ENCODE data around the gene KCND2.
A peak's percentile ranks its signal among the peaks of the same experiment; 100 is the strongest.

Gene KCND2

DNA sequence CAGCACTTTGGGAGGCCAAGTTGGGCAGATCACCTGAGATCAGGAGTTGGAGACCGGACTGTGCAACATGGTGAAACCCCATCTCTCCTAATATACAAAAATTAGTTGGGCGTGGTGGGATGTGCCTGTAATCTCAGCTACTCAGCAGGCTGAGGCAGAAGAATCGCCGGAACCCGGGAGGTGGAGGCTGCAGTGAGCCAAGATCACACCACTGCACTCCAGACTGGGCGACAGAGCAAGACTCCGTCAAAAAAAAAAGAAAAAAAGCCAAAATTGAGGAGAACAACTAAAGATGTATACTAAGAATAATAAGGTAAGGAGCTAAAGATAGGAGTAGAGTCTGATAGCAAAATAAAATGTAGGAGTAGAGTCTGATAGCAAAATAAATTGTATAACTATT, 251.0 kb downstream of the KCND2 start:
- no peak overlapping the region for H3K27ac ChIP-seq (ENCODE audit: low read length)
- WGBS (ENCODE audit: insufficient coverage, insufficient read length), result no CpG with 5 or more reads among the region's 7 CpGs

DNA sequence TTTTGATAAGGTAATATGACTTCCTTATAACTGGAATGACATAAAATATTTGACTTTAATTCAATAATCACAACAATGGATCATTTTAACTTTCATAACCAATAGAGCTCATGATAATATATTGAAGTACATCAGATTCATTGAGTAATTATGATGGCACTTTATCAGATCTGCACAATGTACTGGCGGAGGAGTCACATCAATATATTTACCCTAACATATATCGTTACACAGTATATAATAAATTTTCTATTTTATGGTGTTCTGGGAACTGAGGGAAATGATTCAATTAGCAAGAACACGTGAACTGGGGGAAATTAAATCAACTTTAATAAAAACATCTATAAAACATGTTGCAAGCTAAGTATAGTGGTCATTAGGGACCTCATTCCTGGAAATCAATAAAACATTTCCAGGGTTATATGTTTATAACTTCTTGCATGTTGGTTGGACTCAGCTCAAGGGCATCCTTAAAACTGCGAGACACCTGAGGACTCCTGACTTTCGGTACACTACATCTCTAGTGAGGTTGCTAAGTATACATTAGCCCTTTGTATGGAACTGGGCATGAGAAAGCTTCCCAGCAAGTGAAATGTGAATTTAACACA, 254.0 kb downstream of the KCND2 start:
- Histone ChIP-seq H3K27ac (ENCODE audit: low read length) (no peak overlapping the region), H3K4me3 (ENCODE audit: low read length) (no peak overlapping the region), H3K27me3 (ENCODE audit: control insufficient read depth, insufficient read depth, low read length) (no peaks in the 10 kb centered on the region), H3K36me3 (ENCODE audit: control insufficient read depth, insufficient read depth, low read length) (no peaks in the 10 kb centered on the region), H3K9me3 (ENCODE audit: control insufficient read depth, insufficient read depth, low read length) (no peaks in the 10 kb centered on the region), H3K4me1 (ENCODE audit: control insufficient read depth, insufficient read depth, low read length) (no peaks in the 10 kb centered on the region; the same call in 1 of the 2 replicates)
- DNase-seq (ENCODE audit: low read depth, low spot score), result no peak
- WGBS (ENCODE audit: insufficient coverage, insufficient read length), result no CpG with 5 or more reads among the region's 5 CpGs

More for the DNA sequence above, 251.0 kb downstream of the KCND2 start:
- Histone ChIP-seq H3K27me3 (ENCODE audit: control insufficient read depth, insufficient read depth, low read length) (no peaks in the 10 kb centered on the region), H3K4me3 (ENCODE audit: low read length) (no peak overlapping the region), H3K4me1 (ENCODE audit: control insufficient read depth, insufficient read depth, low read length) (peaks cover 1% of the 10 kb centered on the region; the same call in 1 of the 2 replicates), H3K9me3 (ENCODE audit: control insufficient read depth, insufficient read depth, low read length) (no peaks in the 10 kb centered on the region), H3K36me3 (ENCODE audit: control insufficient read depth, insufficient read depth, low read length) (no peaks in the 10 kb centered on the region)
- no peak for DNase-seq (ENCODE audit: low read depth, low spot score)

DNA sequence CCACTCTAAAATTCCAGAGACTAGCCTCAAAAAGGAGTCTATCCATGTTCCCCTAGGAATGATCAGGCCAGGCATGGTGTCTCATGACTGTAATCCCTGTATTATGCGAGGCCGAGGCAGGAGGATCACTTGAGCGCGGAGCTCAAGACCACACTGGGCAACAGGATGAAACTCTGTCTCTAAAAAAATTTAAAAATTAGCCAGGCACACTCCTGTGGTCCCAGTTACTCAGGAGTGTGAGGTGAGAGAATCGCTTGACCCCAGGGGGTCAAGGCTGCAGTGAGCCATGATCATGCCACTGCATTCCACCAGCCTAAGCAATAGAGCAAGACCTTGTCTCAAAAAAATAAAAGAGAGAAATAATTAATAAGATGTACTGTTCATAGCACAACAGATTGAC, 256.8 kb downstream of the KCND2 start:
- WGBS (ENCODE audit: insufficient coverage, insufficient read length), result no CpG with 5 or more reads among the region's 5 CpGs
- Histone ChIP-seq H3K9me3 (ENCODE audit: control insufficient read depth, insufficient read depth, low read length) (no peaks in the 10 kb centered on the region), H3K36me3 (ENCODE audit: control insufficient read depth, insufficient read depth, low read length) (no peaks in the 10 kb centered on the region), H3K4me3 (ENCODE audit: low read length) (no peak overlapping the region), H3K4me1 (ENCODE audit: control insufficient read depth, insufficient read depth, low read length) (no peaks in the 10 kb centered on the region; the same call in 1 of the 2 replicates), H3K27ac (ENCODE audit: low read length) (no peak overlapping the region), H3K27me3 (ENCODE audit: control insufficient read depth, insufficient read depth, low read length) (no peaks in the 10 kb centered on the region)
- no peak for DNase-seq (ENCODE audit: low read depth, low spot score)

DNA sequence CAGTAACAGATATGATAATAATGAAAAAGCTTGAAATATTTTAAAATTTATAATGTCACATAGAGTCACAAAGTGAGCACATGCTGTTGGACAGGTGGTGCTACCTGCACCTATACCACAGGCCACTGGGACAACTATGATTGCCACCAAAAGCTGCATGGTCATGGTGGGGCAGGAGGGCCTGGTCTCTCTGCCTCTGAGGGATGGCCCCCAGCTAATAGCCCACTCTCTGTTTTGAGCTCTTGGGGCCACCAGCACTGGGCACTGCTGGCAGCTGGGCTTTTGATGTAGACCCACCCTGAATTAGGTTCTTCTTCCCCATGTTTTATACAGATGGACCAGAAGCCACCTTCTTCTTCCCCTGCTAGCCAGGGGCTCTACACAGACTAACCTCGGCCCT, 265.4 kb downstream of the KCND2 start:
- Histone ChIP-seq H3K36me3 (ENCODE audit: control insufficient read depth, insufficient read depth, low read length) (no peaks in the 10 kb centered on the region), H3K9me3 (ENCODE audit: control insufficient read depth, insufficient read depth, low read length) (no peaks in the 10 kb centered on the region), H3K4me1 (ENCODE audit: control insufficient read depth, insufficient read depth, low read length) (no peaks in the 10 kb centered on the region), H3K27ac (ENCODE audit: low read length) (no peak overlapping the region), H3K27me3 (ENCODE audit: control insufficient read depth, insufficient read depth, low read length) (no peaks in the 10 kb centered on the region), H3K4me3 (ENCODE audit: low read length) (no peak overlapping the region)
- WGBS (ENCODE audit: insufficient coverage, insufficient read length), result no CpG with 5 or more reads among the region's 1 CpG
- DNase-seq (ENCODE audit: low read depth, low spot score), result no peak

DNA sequence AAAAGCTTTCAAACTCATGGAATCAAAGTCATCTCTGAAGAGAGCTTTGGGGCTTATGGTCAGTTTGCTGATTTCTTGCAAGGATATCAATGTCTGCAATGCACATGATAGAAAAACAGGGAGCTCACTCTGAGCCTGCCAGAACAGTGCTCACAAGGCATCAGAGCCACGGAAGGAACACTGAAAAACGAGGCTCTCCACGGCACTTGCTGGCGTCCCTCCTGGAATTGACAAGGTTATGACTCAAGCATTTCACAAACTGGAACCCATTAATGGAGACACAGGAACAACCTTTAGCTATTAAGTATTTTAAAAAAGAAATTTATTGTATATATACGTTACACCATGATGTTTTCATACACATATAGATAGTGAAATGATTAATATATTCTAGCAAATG, 266.3 kb downstream of the KCND2 start:
- no CpG with 5 or more reads among the region's 5 CpGs for WGBS (ENCODE audit: insufficient coverage, insufficient read length)
- Histone ChIP-seq H3K4me1 (ENCODE audit: control insufficient read depth, insufficient read depth, low read length) (no peaks in the 10 kb centered on the region), H3K27me3 (ENCODE audit: control insufficient read depth, insufficient read depth, low read length) (no peaks in the 10 kb centered on the region), H3K4me3 (ENCODE audit: low read length) (no peak overlapping the region), H3K36me3 (ENCODE audit: control insufficient read depth, insufficient read depth, low read length) (no peaks in the 10 kb centered on the region), H3K27ac (ENCODE audit: low read length) (no peak overlapping the region), H3K9me3 (ENCODE audit: control insufficient read depth, insufficient read depth, low read length) (no peaks in the 10 kb centered on the region)
- DNase-seq (ENCODE audit: low read depth, low spot score), result no peak

DNA sequence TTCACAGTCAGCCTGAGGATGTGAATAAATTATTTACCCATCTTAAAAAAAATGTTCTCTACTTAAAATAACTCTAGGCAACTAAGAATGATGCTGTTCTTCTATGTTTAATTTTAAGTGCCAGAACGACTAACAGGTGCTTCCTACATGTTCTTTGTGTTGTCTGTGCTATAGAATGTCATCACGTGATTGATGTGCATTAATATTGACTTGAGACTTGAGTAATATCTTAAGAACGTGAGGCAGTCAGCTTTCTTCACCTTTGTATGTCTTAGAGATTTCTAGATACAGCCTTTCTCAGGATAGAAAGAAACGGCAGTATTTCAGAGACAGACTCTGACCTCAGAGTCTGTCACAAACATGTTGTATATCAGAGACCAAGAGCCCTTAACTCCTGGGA, 274.6 kb downstream of the KCND2 start:
- no peak overlapping the region for H3K27ac ChIP-seq (ENCODE audit: low read length)
- no peaks in the 10 kb centered on the region for H3K36me3 ChIP-seq (ENCODE audit: control insufficient read depth, insufficient read depth, low read length)
- H3K4me1 ChIP-seq (ENCODE audit: control insufficient read depth, insufficient read depth, low read length), result peaks cover 2% of the 10 kb centered on the region; the same call in 1 of the 2 replicates
- no peak overlapping the region for H3K4me3 ChIP-seq (ENCODE audit: low read length)
- DNase-seq (ENCODE audit: low read depth, low spot score), result no peak
- H3K9me3 ChIP-seq (ENCODE audit: control insufficient read depth, insufficient read depth, low read length), result no peaks in the 10 kb centered on the region
- no CpG with 5 or more reads among the region's 4 CpGs for WGBS (ENCODE audit: insufficient coverage, insufficient read length)
- H3K27me3 ChIP-seq (ENCODE audit: control insufficient read depth, insufficient read depth, low read length), result no peaks in the 10 kb centered on the region

DNA sequence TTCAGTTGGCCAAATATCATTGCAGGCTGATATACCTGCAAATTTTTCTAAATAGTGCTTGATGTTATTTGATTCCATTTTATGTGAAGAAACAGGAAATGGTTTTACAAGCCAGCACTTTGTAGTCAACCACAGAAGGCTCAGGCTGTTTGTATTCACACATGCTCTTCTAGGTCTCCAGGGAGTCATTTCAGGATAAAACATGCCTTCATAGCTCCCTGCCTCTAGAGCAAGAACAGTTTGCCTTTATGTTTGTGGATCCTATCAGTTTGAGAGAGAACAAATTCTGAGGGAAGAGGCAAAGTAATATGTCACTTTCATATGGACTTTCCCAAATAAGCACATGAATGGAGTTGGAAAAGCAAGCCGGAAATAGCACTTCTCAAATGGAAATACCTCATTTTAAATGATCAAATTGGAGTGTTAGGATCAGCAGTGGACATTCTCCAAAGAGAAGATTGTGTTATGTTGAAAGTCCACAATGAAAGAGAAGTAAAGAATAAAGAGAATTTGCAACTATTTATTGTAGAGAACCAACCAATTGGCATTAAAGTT, 277.6 kb downstream of the KCND2 start:
- H3K4me3 ChIP-seq (ENCODE audit: low read length), result no peak overlapping the region
- no peaks in the 10 kb centered on the region for H3K27me3 ChIP-seq (ENCODE audit: control insufficient read depth, insufficient read depth, low read length)
- no peaks in the 10 kb centered on the region for H3K36me3 ChIP-seq (ENCODE audit: control insufficient read depth, insufficient read depth, low read length)
- no CpG with 5 or more reads among the region's 1 CpG for WGBS (ENCODE audit: insufficient coverage, insufficient read length)
- no peaks in the 10 kb centered on the region for H3K9me3 ChIP-seq (ENCODE audit: control insufficient read depth, insufficient read depth, low read length)
- H3K27ac ChIP-seq (ENCODE audit: low read length), result no peak overlapping the region
- no peak for DNase-seq (ENCODE audit: low read depth, low spot score)
- peaks cover 2% of the 10 kb centered on the region; the same call in 1 of the 2 replicates for H3K4me1 ChIP-seq (ENCODE audit: control insufficient read depth, insufficient read depth, low read length)

DNA sequence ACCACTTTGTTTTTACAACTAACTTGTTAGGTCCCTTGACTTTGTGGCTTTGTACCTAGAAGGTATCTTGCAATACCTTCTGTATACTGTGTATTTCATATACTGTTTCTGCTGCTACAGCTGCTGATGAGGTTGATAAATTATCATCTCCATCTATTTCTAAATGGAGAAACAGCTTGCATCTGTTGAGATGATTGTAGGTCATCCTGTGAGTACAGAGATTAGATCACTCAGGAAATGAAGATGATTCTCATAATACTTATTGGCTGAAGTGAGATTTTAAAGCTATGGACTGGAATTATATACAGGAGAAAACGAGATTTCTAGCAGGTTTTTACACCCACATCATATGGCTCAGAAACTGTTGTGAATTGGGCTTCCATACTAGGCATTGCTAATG, 280.5 kb downstream of the KCND2 start:
- Histone ChIP-seq H3K27ac (ENCODE audit: low read length) (no peak overlapping the region), H3K27me3 (ENCODE audit: control insufficient read depth, insufficient read depth, low read length) (no peaks in the 10 kb centered on the region), H3K4me1 (ENCODE audit: control insufficient read depth, insufficient read depth, low read length) (peaks cover 2% of the 10 kb centered on the region; the same call in 1 of the 2 replicates), H3K4me3 (ENCODE audit: low read length) (no peak overlapping the region), H3K36me3 (ENCODE audit: control insufficient read depth, insufficient read depth, low read length) (no peaks in the 10 kb centered on the region), H3K9me3 (ENCODE audit: control insufficient read depth, insufficient read depth, low read length) (no peaks in the 10 kb centered on the region)
- whole genome bisulfite sequencing (ENCODE audit: insufficient coverage, insufficient read length), result no CpG with 5 or more reads among the region's 1 CpG
- no peak for DNase-seq (ENCODE audit: low read depth, low spot score)

DNA sequence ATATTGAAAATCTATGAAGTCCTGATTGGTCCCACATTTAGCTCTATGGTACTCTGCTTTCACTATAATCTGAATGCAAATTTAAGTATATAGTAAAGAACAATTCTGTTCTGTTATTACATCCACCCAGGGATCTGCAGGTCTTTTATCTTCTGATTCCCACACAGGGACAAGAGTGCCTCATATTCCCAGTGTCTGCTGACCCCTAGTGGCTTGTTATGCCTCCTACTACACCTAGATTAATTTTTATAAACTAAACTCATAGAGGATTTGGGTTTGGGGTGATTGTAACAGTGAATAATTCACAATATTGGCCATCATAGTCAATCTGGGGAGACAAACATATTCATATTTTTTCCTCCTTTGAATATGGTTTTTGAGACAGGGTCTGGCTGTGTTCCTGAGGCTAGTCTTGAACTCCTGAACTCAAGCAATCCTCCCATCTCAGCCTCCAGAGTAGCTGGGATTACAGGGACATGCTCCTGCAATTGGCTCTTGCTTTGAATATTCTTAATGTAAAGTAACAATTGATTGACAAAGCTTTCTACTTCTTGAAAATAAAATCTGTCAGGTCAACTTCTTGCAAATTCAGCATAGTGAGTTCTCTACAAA, 282.1 kb downstream of the KCND2 start:
- no peaks in the 10 kb centered on the region for H3K27me3 ChIP-seq (ENCODE audit: control insufficient read depth, insufficient read depth, low read length)
- no peaks in the 10 kb centered on the region for H3K36me3 ChIP-seq (ENCODE audit: control insufficient read depth, insufficient read depth, low read length)
- no peak overlapping the region for H3K4me3 ChIP-seq (ENCODE audit: low read length)
- no peak overlapping the region for H3K27ac ChIP-seq (ENCODE audit: low read length)
- peak; percentile 43 for DNase-seq (ENCODE audit: low read depth, low spot score)
- H3K9me3 ChIP-seq (ENCODE audit: control insufficient read depth, insufficient read depth, low read length), result no peaks in the 10 kb centered on the region
- peaks cover 2% of the 10 kb centered on the region; the same call in 1 of the 2 replicates for H3K4me1 ChIP-seq (ENCODE audit: control insufficient read depth, insufficient read depth, low read length)

DNA sequence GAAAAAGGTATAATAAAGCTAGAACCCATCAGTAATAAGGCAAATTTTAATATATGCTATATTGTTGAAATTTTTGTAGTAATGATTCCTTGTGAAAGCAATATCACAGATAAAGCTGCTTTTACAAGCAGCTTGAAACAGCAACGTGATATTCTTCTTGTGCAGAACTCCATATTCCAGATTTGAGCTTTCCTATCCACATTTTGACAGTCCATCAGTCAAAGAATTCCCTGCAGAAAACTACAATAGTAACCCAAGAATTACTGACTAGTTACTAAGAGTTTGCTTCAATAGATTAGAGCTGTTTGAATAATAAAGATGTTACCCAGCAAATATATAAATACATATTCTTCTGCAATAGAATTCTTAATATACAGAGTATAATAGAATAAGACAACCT, 291.2 kb downstream of the KCND2 start:
- Histone ChIP-seq H3K4me3 (ENCODE audit: low read length) (no peak overlapping the region), H3K36me3 (ENCODE audit: control insufficient read depth, insufficient read depth, low read length) (no peaks in the 10 kb centered on the region), H3K9me3 (ENCODE audit: control insufficient read depth, insufficient read depth, low read length) (no peaks in the 10 kb centered on the region), H3K27ac (ENCODE audit: low read length) (no peak overlapping the region), H3K4me1 (ENCODE audit: control insufficient read depth, insufficient read depth, low read length) (no peaks in the 10 kb centered on the region), H3K27me3 (ENCODE audit: control insufficient read depth, insufficient read depth, low read length) (no peaks in the 10 kb centered on the region)
- DNase-seq (ENCODE audit: low read depth, low spot score), result no peak
- WGBS (ENCODE audit: insufficient coverage, insufficient read length), result no CpG with 5 or more reads among the region's 1 CpG

DNA sequence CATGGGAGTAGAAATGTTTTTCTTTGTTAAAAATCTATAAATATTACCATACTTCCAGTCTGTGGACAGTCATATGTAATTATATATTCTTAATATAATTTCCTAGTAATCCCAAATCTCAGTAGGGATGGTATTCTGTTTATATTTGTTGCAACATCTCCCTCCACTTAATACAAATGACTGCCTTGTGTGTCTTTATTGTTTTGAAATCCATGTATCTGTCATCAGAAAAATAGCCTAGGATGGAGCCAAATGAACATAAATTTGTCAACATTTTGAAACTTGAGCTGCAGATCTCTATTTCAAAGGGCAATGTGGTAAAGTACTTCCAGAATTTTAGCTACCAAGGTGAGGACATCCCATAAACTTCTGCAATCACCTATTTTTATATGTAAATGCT, 294.2 kb downstream of the KCND2 start:
- no peaks in the 10 kb centered on the region for H3K4me1 ChIP-seq (ENCODE audit: control insufficient read depth, insufficient read depth, low read length)
- H3K27ac ChIP-seq (ENCODE audit: low read length), result no peak overlapping the region
- H3K27me3 ChIP-seq (ENCODE audit: control insufficient read depth, insufficient read depth, low read length), result no peaks in the 10 kb centered on the region
- H3K9me3 ChIP-seq (ENCODE audit: control insufficient read depth, insufficient read depth, low read length), result no peaks in the 10 kb centered on the region
- H3K4me3 ChIP-seq (ENCODE audit: low read length), result no peak overlapping the region
- H3K36me3 ChIP-seq (ENCODE audit: control insufficient read depth, insufficient read depth, low read length), result no peaks in the 10 kb centered on the region
- DNase-seq (ENCODE audit: low read depth, low spot score), result no peak
